ENCODE results near the gene PON3. TPM values are rescaled to one million over a fixed set of nuclear protein-coding genes. Genes with fewer than 3 reads are reported as not detected.

Gene PON3
- total and polyA plus RNA-seq, 2 of the 13 experiments (the other 11 are each of a cell fraction or from before 2014, with no cell fraction given): 23.6 to 37.8 TPM

GRCh38 chr7:95440394-95441038, 44.3 kb upstream of the PON3 start (continued):
- TF ChIP-seq NFIB (CRISPR knock-in tag; IDR thresholded peaks at IDR 0.05; ENCODE audit: borderline replicate concordance) (no peak), ZFP62 (CRISPR knock-in tag; IDR thresholded peaks at IDR 0.05) (no peak), MXI1 (IDR thresholded peaks at IDR 0.05; ENCODE audit: borderline replicate concordance, low read depth, low read length) (no peak), ZNF629 (CRISPR knock-in tag; conservative IDR thresholded peaks at IDR 0.05) (no peak), NCOR1 (IDR thresholded peaks at IDR 0.05; ENCODE audit: borderline replicate concordance, low read length) (peak; percentile 96), HHEX (CRISPR knock-in tag; IDR thresholded peaks at IDR 0.05) (0 out of 2 replicates have a peak, but pooled peaks have one; percentile 42), WIZ (CRISPR knock-in tag; IDR thresholded peaks at IDR 0.05) (peak; percentile 85; the same call in 1 of the 2 replicates), HINFP (CRISPR knock-in tag; IDR thresholded peaks at IDR 0.05; ENCODE audit: low read depth) (no peak), MTF2 (CRISPR knock-in tag; IDR thresholded peaks at IDR 0.05; ENCODE audit: borderline replicate concordance) (no peak), ZNF598 (CRISPR knock-in tag; IDR thresholded peaks at IDR 0.05; ENCODE audit: borderline replicate concordance) (no peak), MTA1 (CRISPR knock-in tag; IDR thresholded peaks at IDR 0.05; ENCODE audit: borderline replicate concordance) (no peak; the same call in 1 of the 2 replicates), RNF2 (conservative IDR thresholded peaks at IDR 0.05; ENCODE audit: low read depth) (no peak), HNRNPK (IDR thresholded peaks at IDR 0.05; ENCODE audit: low read depth, low read length, poor library complexity, severe bottlenecking) (no peak), ZNF20 (CRISPR knock-in tag; IDR thresholded peaks at IDR 0.05) (no peak), ARHGAP35 (CRISPR knock-in tag; IDR thresholded peaks at IDR 0.05; ENCODE audit: borderline replicate concordance) (no peak), IKZF5 (CRISPR knock-in tag; IDR thresholded peaks at IDR 0.05) (peak; percentile 74), TBX2 (CRISPR knock-in tag; IDR thresholded peaks at IDR 0.05; ENCODE audit: borderline replicate concordance) (peak; percentile 77), ZNF644 (CRISPR knock-in tag; IDR thresholded peaks at IDR 0.05; ENCODE audit: low read depth) (peak; percentile 93), SP2 (CRISPR knock-in tag; IDR thresholded peaks at IDR 0.05) (no peak), HMGA1 (CRISPR knock-in tag; conservative IDR thresholded peaks at IDR 0.05) (no peak), E2F1 (CRISPR knock-in tag; IDR thresholded peaks at IDR 0.05) (no peak), THAP11 (CRISPR knock-in tag; IDR thresholded peaks at IDR 0.05) (peak; percentile 60), ZNF614 (CRISPR knock-in tag; IDR thresholded peaks at IDR 0.05; ENCODE audit: borderline replicate concordance) (peak; percentile 69), PPARG (CRISPR knock-in tag; conservative IDR thresholded peaks at IDR 0.05) (peak; percentile 93), SCMH1 (CRISPR knock-in tag; IDR thresholded peaks at IDR 0.05; ENCODE audit: borderline replicate concordance) (no peak), NFATC3 (CRISPR knock-in tag; IDR thresholded peaks at IDR 0.05) (no peak), ZNF501 (CRISPR knock-in tag; IDR thresholded peaks at IDR 0.05) (no peak)

All from HepG2 (cell line).